Right atrium auricular region (tissue), 2 donors: ENCODE data around the gene TFG. TPM values are rescaled to one million over a fixed set of nuclear protein-coding genes. Genes with fewer than 3 reads are reported as not detected.

Experiments used
- DNase-seq: peaks from one replicate; pipeline ENCODE4 v3.0.0-alpha.2; 2019; ENCODE audit warnings: low spot score
- H3K27ac ChIP-seq, 2 donors: fragments of 200-600 bp; sonication (generic); 1 replicate in 1 of 2; 2 replicates in 1 of 2; pipeline ENCODE4 v1.5.1; 2016 to 2019
- H3K27me3 ChIP-seq, 2 donors: fragments of 200-600 bp; sonication (generic); one replicate each; pipeline versions ENCODE4 v1.5.1 to v1.6.0; 2017 to 2019
- H3K36me3 ChIP-seq: fragments of 200-600 bp; sonication (generic); one replicate; pipeline ENCODE4 v1.5.1; 2016
- H3K4me1 ChIP-seq, 2 donors: fragments of 200-600 bp; sonication (generic); one replicate each; pipeline versions ENCODE4 v1.5.1 to v1.6.0; 2017 to 2019
- H3K4me3 ChIP-seq, 2 donors: fragments of 200-600 bp; sonication (generic); 1 replicate in 1 of 2; 2 replicates in 1 of 2; pipeline ENCODE4 v1.5.1; 2017 to 2019; ENCODE audit warnings: mild to moderate bottlenecking in 1 of 2, moderate library complexity in 1 of 2
- H3K9me3 ChIP-seq, 2 donors: fragments of 200-600 bp; sonication (generic); one replicate each; pipeline ENCODE4 v1.5.1; 2019
- total RNA-seq, 2 donors: library from RNA; depleted of rRNA; stranded (reverse); fragments of >200 nt; gene quantifications; one replicate each; pipeline ENCODE4 v1.1.0, GENCODE V29; 2016
- TF ChIP-seq, protein P1 (sequence below), 2 donors: fragments of 200-600 bp; sonication (generic); IDR thresholded peaks; one replicate each; pipeline ENCODE4 v1.5.1; 2019; ENCODE audit warnings: antibody characterized with exemption in 2 of 2

TFG gene
- total RNA-seq, 2 donors from 2014 or later: 79.1 to 111 TPM

DNA sequence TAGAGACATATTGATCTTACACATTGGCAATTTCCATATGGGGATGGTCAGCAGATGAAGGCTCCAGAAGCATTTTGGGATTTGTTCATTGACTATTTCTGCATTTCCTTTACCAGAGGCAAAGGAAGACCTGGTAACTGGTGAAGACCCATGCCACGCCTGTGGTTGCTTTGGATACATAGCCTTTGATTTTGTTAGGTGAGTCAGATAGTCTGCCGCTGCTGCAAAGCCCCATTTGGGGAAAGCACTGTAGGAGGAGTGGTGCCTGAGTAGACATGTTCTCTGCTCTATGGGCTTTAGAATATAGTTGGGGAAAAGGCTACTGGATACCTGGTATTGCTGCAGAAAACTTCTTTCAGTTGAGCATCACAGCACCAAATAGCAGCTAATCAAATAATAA is 56.8 kb downstream of the TFG start:
- DNase-seq: no peak
- no peaks in the 10 kb centered on the region for H3K27me3 ChIP-seq
- TF ChIP-seq, protein P1, sequence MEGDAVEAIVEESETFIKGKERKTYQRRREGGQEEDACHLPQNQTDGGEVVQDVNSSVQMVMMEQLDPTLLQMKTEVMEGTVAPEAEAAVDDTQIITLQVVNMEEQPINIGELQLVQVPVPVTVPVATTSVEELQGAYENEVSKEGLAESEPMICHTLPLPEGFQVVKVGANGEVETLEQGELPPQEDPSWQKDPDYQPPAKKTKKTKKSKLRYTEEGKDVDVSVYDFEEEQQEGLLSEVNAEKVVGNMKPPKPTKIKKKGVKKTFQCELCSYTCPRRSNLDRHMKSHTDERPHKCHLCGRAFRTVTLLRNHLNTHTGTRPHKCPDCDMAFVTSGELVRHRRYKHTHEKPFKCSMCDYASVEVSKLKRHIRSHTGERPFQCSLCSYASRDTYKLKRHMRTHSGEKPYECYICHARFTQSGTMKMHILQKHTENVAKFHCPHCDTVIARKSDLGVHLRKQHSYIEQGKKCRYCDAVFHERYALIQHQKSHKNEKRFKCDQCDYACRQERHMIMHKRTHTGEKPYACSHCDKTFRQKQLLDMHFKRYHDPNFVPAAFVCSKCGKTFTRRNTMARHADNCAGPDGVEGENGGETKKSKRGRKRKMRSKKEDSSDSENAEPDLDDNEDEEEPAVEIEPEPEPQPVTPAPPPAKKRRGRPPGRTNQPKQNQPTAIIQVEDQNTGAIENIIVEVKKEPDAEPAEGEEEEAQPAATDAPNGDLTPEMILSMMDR (IDR thresholded peaks at IDR 0.05): no peak
- H3K36me3 ChIP-seq: peaks cover 8% of the 10 kb centered on the region
- no peak overlapping the region for H3K4me3 ChIP-seq
- H3K27ac ChIP-seq: no peak overlapping the region
- no peaks in the 10 kb centered on the region for H3K9me3 ChIP-seq
- H3K4me1 ChIP-seq: no peaks in the 10 kb centered on the region

DNA sequence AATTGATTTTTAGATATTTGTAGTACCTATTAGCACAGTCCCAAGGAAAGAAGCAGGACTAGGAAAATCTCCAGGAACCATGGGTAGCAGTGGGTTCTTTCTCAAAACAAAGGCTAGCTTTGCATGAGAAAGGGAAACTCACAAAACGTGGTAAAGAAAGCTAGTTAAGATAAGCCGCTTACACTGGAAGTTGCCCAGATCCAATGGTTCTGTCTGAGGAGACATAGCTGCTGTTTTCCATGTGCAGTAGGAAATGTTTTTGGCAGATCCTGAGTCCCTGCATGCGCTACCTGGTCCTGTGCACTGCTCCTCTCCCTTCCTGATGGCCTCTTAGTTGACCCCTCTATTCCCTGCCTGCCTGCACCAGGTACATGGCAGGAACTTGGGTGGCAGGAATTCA is 60.4 kb downstream of the TFG start:
- H3K27ac ChIP-seq: no peak overlapping the region
- peaks cover 16% of the 10 kb centered on the region for H3K36me3 ChIP-seq
- H3K4me1 ChIP-seq: no peaks in the 10 kb centered on the region
- no peak for DNase-seq
- H3K4me3 ChIP-seq: no peak overlapping the region
- no peaks in the 10 kb centered on the region for H3K27me3 ChIP-seq
- H3K9me3 ChIP-seq: no peaks in the 10 kb centered on the region
- TF ChIP-seq, protein P1 (IDR thresholded peaks at IDR 0.05): no peak

DNA sequence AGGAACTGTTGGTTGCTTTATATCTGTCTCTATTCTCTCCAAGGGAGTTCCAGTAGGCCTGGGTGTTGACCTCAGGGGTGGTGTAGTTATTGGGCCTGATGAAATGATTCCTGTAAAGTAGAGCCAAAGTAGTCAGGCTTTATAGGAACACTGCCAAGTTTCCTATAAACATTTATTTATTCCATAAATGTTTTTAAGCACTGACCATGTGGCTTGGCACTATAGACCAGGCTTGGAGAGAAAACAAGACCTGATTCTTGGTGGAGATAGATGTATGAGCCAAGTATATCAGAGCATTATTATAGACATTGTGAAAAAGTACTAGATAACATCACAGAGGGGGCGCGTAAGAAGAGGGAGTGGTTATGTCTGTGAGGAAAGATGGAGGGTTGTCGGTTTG is 65.9 kb downstream of the TFG start:
- Histone ChIP-seq H3K4me3 (no peak overlapping the region), H3K36me3 (peaks cover 11% of the 10 kb centered on the region), H3K4me1 (no peaks in the 10 kb centered on the region), H3K27ac (no peak overlapping the region), H3K27me3 (no peaks in the 10 kb centered on the region), H3K9me3 (no peaks in the 10 kb centered on the region)
- no peak for DNase-seq
- TF ChIP-seq, protein P1 (IDR thresholded peaks at IDR 0.05): no peak

DNA sequence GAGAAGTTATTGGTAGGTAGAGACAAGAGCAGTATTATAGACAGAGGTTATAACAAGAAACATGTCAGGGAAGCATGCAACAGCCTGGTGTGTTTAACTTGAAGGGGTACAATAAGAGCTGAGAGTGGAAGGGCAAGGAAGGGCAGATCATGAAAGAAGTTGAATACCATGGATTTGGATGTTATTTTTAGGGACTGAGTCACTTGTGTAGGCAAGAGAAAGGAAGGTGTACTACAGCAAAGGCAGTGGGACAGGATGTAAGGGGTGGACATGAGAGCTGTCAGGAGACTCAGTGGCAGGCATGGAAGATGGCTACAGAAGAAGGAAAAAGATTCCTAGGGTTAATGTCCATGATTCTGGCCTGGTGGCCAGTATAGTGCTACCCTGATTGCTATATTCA is 66.4 kb downstream of the TFG start:
- Histone ChIP-seq H3K4me3 (no peak overlapping the region), H3K4me1 (no peaks in the 10 kb centered on the region), H3K27ac (no peak overlapping the region), H3K36me3 (peaks cover 11% of the 10 kb centered on the region), H3K27me3 (no peaks in the 10 kb centered on the region), H3K9me3 (no peaks in the 10 kb centered on the region)
- DNase-seq: no peak
- TF ChIP-seq, protein P1 (IDR thresholded peaks at IDR 0.05): no peak

DNA sequence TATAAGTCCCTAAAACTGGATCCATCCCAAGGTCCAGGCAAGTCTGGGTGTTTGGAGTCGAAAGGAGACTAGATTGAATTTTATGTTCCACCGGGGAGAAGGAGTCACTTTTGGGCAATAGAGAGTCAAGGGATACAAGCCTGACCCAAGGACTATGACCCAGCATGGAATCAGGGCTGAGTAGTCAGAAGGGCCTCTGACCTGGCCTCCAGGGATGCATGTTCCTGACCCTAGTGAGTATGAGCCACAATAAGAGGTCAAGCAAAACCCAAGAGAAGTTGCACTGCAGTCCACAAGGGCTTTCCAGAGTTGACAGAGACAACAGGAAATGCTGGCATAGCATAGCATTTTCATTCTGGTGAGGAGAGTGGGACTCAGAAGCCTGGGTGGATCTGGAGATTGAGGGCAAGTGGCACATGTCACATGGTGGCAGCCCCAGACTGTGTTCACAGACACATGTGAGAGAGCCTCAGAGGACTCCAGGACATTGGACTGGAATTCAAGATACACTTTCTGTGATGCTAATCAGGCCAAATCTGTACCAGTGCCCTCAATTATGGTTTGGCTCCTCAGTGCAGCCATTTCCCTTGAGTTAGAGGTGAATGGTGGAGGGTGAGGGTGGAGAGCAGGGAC is 66.9 kb downstream of the TFG start:
- Histone ChIP-seq H3K27ac (no peak overlapping the region), H3K36me3 (peaks cover 11% of the 10 kb centered on the region), H3K9me3 (no peaks in the 10 kb centered on the region), H3K4me1 (no peaks in the 10 kb centered on the region), H3K27me3 (no peaks in the 10 kb centered on the region), H3K4me3 (no peak overlapping the region)
- TF ChIP-seq, protein P1 (IDR thresholded peaks at IDR 0.05): no peak
- DNase-seq: no peak

DNA sequence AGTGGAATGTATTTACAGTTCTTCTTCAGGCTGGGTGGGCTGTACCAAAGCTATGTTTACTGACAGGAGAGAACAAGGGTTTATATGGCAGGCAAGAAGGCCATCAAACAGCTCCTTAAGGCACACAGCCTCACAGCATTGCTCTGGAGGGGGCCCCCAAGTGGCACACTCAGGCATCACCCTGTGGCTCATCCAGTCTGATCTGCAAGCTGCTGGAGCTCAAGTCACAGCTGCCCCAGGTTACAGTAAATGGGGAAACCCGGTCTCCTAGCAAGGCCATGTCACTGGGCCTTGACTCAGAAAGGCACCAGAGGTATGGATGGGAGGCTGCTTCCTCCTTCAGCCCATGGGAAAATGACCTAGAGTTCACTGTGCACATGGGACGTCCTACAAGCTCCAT is 67.5 kb downstream of the TFG start:
- Histone ChIP-seq H3K27ac (no peak overlapping the region), H3K9me3 (no peaks in the 10 kb centered on the region), H3K36me3 (peaks cover 11% of the 10 kb centered on the region), H3K4me1 (no peaks in the 10 kb centered on the region), H3K27me3 (no peaks in the 10 kb centered on the region), H3K4me3 (no peak overlapping the region)
- no peak for DNase-seq
- TF ChIP-seq, protein P1 (IDR thresholded peaks at IDR 0.05): no peak
